Adrenal gland (tissue), 12 donors: Measurements from ENCODE around the gene ATP1B2. TPM values are rescaled to one million over a fixed set of nuclear protein-coding genes. Genes with fewer than 3 reads are reported as not detected.

Experiments used
- DNase-seq, 7 donors: peaks; one replicate each; pipeline ENCODE4 v3.0.0-alpha.2; 2019 to 2020
- H3K27ac ChIP-seq, 5 donors: fragments of 200-600 bp; sonication (generic) in 4 of 5; 1 replicate in 3 of 5; 2 replicates in 2 of 5; pipeline versions ENCODE4 v1.5.1 to v1.8.0; 2016 to 2020; ENCODE audit warnings: mild to moderate bottlenecking in 1 of 5
- H3K27me3 ChIP-seq: fragments of 200-600 bp; 2 replicates; pipeline ENCODE4 v1.8.0; 2021
- H3K36me3 ChIP-seq, 2 donors: fragments of 200-600 bp; replicated peaks in 1 of 2; 1 replicate in 1 of 2; 2 replicates in 1 of 2; pipeline versions ENCODE4 v1.5.1 to v1.8.0; 2018 to 2022
- H3K4me1 ChIP-seq, 2 donors: fragments of 200-600 bp; replicated peaks in 1 of 2; 1 replicate in 1 of 2; 2 replicates in 1 of 2; pipeline versions ENCODE4 v1.5.1 to v1.8.0; 2018 to 2021
- H3K4me3 ChIP-seq, 4 donors: fragments of 200-600 bp; sonication (generic) in 3 of 4; one replicate each; pipeline ENCODE4 v1.5.1; 2016 to 2018
- H3K9me3 ChIP-seq, 3 donors: fragments of 200-600 bp; sonication (generic) in 1 of 3; replicated peaks in 1 of 3; 1 replicate in 2 of 3; 2 replicates in 1 of 3; pipeline versions ENCODE4 v1.5.1 to v1.8.0; 2016 to 2021
- POLR2A ChIP-seq, 2 donors: fragments of 450-650 bp; IDR thresholded peaks; one replicate each; pipeline ENCODE4 v1.6.1; 2017; ENCODE audit warnings: antibody characterized with exemption in 2 of 2, mild to moderate bottlenecking in 2 of 2, moderate library complexity in 1 of 2
- WGBS, 4 donors: extraction: QIAGEN DNeasy Blood & Tissue Kit in 2 of 4; methylation state at CpG; one replicate each; pipeline versions ENCODE4 v1.1.5 to v1.1.7; 2013 to 2017; 5-methylcytosine and 5-hydroxymethylcytosine counted together
- intact Hi-C, 2 donors: fragments of 100-400 bp; cut with DNase I; formaldehyde crosslinking; loops; one replicate each; pipeline versions ENCODE4 v1.14.1 to v1.15.0; 2022 to 2023
- polyA plus RNA-seq, 3 donors: library from polyadenylated mRNA; stranded (reverse); fragments of 200-250 nt in 2 of 3; fragments of 350-450 nt in 1 of 3; fragmentation: Illumina TruSeq in 1 of 3; extraction: RNeasy Lipid Tissue Mini Kit (QIAGEN cat#74804) in 1 of 3; gene quantifications; one replicate each; pipeline ENCODE4 v1.2.3, GENCODE V29; 2013 to 2014
- total RNA-seq, 9 donors: library from RNA; depleted of rRNA in 4 of 9; stranded (reverse); fragments of >200 nt in 4 of 9; fragments of 120-200 nt in 1 of 9; fragmentation: NEBNext Ultra II Directional in 1 of 9; extraction: Animal tissue kit (Norgen Biotek cat#: 25700) in 1 of 9; gene quantifications; one replicate each; pipeline versions ENCODE4 v1.1.0 to v1.2.4, GENCODE V29; 2013 to 2023
- TF ChIP-seq, protein P1 (sequence below), 6 experiments: fragments of 450-650 bp in 4 of 6; fragments of 200-600 bp in 2 of 6; sonication (generic) in 1 of 6; IDR thresholded peaks; 1 replicate in 5 of 6; 2 replicates in 1 of 6; pipeline versions ENCODE4 v1.5.1 to v1.8.0; 2016 to 2021; ENCODE audit warnings: antibody characterized with exemption in 6 of 6, mild to moderate bottlenecking in 2 of 6, moderate library complexity in 1 of 6
- donor health status: healthy with polysubstance abuse.
- donor health status: Bipolar disorder and iron deficiency.
- donor health status: DM: yes; HTN: yes; CAD: no.
- donor health status: DM: no; HTN: no; CAD: no.
- donor health status: DM: no; HTN: no; CAD: no.
- donor health status: DM: yes; HTN: yes; CAD: no.

The ATP1B2 gene
- total and polyA plus RNA-seq, 12 donors, result 1.2 to 32.6 (median 8.9) TPM

DNA sequence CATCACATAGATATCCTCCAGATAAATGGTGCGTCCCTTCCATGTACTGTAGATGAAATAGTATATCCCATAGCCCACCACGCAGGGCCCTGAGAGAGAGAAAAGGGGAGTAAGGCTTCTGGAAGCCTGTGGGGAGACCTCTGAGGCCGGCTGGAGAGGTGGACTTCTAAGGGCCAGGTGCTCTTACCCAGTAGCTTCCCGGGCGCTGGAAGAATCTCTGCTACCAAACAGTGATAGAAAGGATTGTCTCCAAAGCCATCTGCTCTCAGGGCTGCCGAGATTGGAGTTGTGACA, 23.8 kb upstream of the ATP1B2 start:
- WGBS, 4 donors, result 6 to 14% (median 8%) methylated on average over 6 of the region's 6 CpGs
- no peaks in the 10 kb centered on the region for H3K9me3 ChIP-seq
- no peak for TF ChIP-seq POLR2A (IDR thresholded peaks at IDR 0.05)
- TF ChIP-seq, protein P1, sequence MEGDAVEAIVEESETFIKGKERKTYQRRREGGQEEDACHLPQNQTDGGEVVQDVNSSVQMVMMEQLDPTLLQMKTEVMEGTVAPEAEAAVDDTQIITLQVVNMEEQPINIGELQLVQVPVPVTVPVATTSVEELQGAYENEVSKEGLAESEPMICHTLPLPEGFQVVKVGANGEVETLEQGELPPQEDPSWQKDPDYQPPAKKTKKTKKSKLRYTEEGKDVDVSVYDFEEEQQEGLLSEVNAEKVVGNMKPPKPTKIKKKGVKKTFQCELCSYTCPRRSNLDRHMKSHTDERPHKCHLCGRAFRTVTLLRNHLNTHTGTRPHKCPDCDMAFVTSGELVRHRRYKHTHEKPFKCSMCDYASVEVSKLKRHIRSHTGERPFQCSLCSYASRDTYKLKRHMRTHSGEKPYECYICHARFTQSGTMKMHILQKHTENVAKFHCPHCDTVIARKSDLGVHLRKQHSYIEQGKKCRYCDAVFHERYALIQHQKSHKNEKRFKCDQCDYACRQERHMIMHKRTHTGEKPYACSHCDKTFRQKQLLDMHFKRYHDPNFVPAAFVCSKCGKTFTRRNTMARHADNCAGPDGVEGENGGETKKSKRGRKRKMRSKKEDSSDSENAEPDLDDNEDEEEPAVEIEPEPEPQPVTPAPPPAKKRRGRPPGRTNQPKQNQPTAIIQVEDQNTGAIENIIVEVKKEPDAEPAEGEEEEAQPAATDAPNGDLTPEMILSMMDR (IDR thresholded peaks at IDR 0.05), result no peak
- intact Hi-C loops, result no loop called here
- H3K4me1 ChIP-seq, result peaks cover 17% of the 10 kb centered on the region in 2 donors
- no peaks in the 10 kb centered on the region for H3K27me3 ChIP-seq
- DNase-seq, result no peak
- H3K4me3 ChIP-seq, result peak overlapping the region in 3 of 4 donors; percentile 91 to 99 (median 97)
- H3K36me3 ChIP-seq, result no peaks in the 10 kb centered on the region
- peak overlapping the region; percentile 88 to 99 (median 96) for H3K27ac ChIP-seq

GRCh38 chr17:7627250-7628121, 23.2 kb upstream of the ATP1B2 start, which contains the start of gene SAT2:
SAT2 (minus strand) TSS chr17:7627821; CDS start chr17:7627635, 186 bp downstream.
- Histone ChIP-seq H3K27me3 (no peaks in the 10 kb centered on the region), H3K36me3 (no peaks in the 10 kb centered on the region), H3K9me3 (no peaks in the 10 kb centered on the region), H3K4me3 (peak within 1 kb of the TSS; percentile 37 to 99 (median 94)), H3K4me1 (peaks cover 17% of the 10 kb centered on the region in 2 donors), H3K27ac (peak within 1 kb of the TSS; percentile 88 to 99 (median 96))
- whole genome bisulfite sequencing, 4 donors, result 0 to 1% (median 0%) methylated on average over 11 to 54 of the region's 54 CpGs
- peak; percentile 50 to 86 for TF ChIP-seq POLR2A (IDR thresholded peaks at IDR 0.05)
- TF ChIP-seq, protein P1 (IDR thresholded peaks at IDR 0.05), result no peak
- intact Hi-C loops, result no loop called here
- DNase-seq, result peak; percentile 95 to 98 (median 98)

- Histone ChIP-seq H3K9me3 (no peaks in the 10 kb centered on the region), H3K27ac (no peak within 1 kb of the TSS), H3K4me3 (no peak within 1 kb of the TSS), H3K4me1 (peaks cover 17% of the 10 kb centered on the region in 2 donors), H3K27me3 (no peaks in the 10 kb centered on the region), H3K36me3 (no peaks in the 10 kb centered on the region)
- 73 to 82% (median 75%) methylated on average over 12 to 13 of the region's 13 CpGs for WGBS, 4 donors
- intact Hi-C loops, result loop anchor here (5.0 to 10.0 kb wide), 3 partner anchors 55 to 155 kb away; partner anchors contain the start of genes TP53 (in 2 of the 2) and WRAP53 (in 2 of the 2)
- no peak for DNase-seq
- no peak for TF ChIP-seq POLR2A (IDR thresholded peaks at IDR 0.05)
- TF ChIP-seq, protein P1 (IDR thresholded peaks at IDR 0.05), result no peak
Observed at GRCh38 chr17:7629939-7630571, 20.7 kb upstream of the ATP1B2 start, which contains the start of gene SHBG. SHBG (plus strand) TSS chr17:7630135; CDS start chr17:7630173, 38 bp downstream.
